Measurements from ENCODE around the gene PPP2R3B.
"Not testable (repeated sequence)": the region's sequence is repeated elsewhere in the genome, so short reads cannot be mapped to it uniquely, and the experiment has no call there.

Gene PPP2R3B

DNA sequence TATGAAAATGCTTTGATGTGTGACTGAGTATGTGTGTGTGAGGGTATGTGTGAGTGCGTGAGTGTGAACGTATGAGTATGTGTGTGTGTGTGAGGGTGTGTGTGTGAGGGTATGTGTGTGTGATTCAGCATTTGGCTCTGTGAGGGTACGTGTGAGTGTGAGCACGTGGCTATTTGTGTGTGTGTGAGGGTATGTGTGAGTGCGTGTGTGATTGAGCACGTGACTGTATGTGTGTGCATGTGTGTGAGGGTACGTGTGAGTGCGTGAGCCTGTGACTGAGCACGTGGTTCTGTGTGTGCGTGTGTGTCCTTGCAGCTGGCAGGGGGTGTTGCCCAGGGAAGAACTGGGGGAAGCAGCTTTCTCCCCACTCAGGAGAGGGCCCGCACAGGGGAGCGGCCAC, 16.1 kb upstream of the PPP2R3B start:
- no peak for DNase-seq

- no peak for DNase-seq
Observed at GRCh38 chrX:400258-400657, 13.6 kb upstream of the PPP2R3B start.

GRCh38 chrX:397575-397974, 10.9 kb upstream of the PPP2R3B start:
- no peak for DNase-seq

GRCh38 chrX:394830-395229, 8.1 kb upstream of the PPP2R3B start:
- DNase-seq: no peak

- DNase-seq: no peak
Observed at GRCh38 chrX:392575-392846, 5.8 kb upstream of the PPP2R3B start.

GRCh38 chrX:391717-392574, 5.2 kb upstream of the PPP2R3B start:
- no peak for DNase-seq

DNA sequence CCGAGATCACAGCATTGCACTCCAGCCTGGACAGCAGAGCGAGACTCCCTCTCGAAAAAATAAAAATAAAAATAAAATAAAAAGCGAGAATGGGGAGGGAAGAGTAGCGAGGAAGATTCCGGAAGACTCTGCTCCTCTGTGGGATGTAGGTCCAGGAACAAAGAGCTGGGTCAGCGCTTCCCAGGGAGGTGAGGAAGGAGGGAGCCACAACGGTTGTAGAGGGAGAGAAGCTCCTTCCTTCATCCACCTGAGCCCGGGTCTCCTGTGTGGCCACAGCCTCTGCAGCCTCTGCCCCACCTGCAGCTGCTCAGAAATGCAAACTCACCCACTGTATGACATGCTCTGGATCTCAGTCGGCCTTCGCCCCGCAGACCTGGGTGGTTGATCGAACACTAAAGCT, 3.8 kb upstream of the PPP2R3B start:
- no peak for DNase-seq

DNA sequence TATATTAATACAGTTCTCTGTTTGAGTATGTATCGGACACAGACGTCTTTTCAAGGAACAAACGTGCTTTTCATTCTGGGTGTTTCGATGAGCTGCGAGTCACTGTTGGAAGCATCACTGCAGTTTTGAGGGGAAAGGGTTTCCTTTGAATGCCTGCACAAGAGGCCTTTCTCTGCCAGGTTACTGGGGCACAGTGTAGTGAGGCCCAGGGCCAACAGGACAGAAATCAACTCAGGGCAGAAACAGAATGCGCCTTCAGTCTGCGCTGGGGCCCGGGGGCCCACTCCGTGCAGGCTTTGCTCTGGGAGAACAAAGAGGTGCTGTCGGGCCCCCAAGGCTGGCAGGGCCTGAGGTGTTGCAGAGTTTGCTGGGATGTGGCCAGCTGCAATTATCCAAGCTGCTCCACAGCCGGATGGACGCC, 2.3 kb upstream of the PPP2R3B start:
- no peak for DNase-seq

DNA sequence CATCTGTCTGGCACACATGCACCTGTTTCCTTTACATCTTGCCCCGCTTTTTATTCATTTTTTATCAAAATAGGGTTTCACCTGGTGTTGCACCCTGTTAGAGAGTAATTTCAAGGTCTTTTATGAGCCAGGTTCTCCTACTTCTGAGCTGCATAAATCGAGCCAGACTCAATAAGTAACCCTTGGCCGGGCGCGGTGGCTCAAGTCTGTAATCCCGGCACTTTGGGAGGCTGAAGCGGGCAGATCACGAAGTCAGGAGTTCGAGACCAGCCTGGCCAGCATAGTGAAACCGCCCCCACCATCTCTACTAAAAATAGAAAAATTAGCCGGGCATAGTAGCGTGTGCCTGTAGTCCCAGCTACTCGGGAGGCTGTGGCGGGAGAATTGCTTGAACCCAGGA, 1.0 kb upstream of the PPP2R3B start:
- DNase-seq: no peak

- no peak for DNase-seq
Observed at GRCh38 chrX:386239-386767, 404 bp downstream of the PPP2R3B start.

GRCh38 chrX:385736-386135, 971 bp downstream of the PPP2R3B start:
- not testable (repeated sequence) for DNase-seq

DNA sequence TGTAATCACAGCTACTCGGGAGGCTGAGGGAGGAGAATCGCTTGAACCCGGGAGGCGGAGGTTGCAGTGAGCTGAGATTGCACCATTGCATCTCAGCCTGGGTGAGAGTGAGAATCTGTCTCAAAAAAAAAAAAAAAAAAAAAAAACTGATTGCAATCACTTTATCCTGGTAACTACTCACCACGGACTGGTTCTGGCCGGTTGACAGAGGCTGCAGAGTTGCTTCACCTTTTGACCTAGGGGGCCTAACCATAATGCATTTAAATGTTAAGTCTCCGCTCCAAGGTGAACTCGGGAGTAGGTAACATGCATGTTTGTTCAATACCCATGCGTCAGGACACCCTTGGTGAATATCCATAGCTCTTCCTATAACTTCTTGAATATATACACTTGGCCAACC, 1.8 kb downstream of the PPP2R3B start:
- no peak for DNase-seq

DNA sequence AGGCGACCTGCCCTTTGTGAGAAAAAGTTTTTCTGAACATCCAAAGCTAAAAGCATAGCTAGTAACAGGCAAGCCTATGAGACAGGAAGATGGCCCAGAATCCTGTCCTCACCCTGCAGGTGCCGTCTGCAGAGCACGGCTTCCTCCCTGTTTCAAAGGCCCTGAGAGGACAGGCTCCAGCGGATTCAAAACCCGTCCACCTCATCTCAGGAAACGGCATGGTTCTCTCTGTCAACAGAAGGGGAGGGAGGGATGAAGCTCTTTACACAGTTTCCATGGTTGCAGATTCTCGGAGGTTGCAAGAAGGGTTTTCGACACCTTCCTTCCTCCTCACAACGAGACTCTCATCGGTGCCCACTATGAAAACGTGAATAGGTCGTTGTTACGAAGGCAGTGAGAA, 8.3 kb downstream of the PPP2R3B start:
- DNase-seq: no peak

DNA sequence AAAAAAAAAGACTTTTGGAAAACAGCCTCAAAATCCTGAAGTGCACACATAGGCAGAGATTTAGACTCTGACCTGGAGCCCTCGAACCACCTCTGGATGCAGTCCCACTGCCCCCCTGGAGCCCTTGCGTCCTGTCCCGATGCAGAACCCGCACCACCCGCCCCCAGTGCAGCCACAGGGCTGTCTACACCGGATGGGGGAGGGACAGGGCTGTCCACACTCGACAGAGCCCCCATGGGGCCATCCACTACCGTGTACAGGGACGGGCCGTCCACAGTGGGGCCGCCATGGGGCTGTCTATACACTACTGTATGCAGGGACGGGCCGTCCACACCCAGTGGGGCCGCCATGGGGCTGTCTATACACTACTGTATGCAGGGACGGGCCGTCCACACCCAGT, 10.5 kb downstream of the PPP2R3B start:
- DNase-seq: not testable (repeated sequence)

- no peak for DNase-seq
Observed at GRCh38 chrX:375181-376036, 11.3 kb downstream of the PPP2R3B start.

- DNase-seq: no peak
Observed at GRCh38 chrX:374596-374995, 12.1 kb downstream of the PPP2R3B start.

DNA sequence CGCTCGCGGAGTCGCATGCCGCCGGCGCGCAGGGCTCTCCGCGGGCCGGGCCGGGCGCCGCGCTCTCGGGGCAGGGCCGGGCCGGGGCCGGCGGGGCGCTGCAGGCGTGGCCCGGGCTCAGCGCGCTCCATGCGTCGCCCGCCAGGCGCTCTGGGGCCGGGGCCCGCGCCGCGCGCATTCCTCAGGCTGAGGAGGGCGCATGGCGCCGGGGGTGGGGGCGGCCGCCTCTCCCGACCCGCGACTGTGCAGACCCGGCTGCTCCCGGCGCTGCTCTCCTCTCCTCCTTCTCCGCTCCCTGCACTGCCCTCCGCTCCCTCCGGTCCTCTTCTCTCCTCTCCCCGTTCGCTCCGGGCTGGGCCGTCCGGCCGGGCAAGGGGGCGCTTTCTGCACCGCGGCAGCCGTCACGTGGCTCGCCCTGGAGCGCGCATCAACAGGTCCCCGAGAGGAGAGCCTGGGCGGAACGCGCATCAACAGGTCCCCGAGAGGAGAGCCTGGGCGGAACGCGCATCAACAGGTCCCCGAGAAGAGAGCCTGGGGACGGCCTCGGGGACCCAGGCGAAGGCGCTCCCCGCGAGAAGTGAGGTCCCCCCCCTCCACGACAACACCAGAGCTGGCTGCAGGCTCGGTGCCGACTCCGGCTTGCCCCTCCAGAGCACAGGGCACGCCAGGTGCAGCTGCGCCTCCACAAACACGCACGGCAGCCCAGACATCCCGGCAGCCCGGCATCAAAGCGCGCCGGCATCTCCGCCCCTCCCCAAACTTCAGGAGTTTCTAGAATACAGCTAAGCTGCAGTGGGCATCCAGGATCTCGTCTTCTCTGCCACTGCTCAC, 12.9 kb downstream of the PPP2R3B start:
- DNase-seq: no peak

DNA sequence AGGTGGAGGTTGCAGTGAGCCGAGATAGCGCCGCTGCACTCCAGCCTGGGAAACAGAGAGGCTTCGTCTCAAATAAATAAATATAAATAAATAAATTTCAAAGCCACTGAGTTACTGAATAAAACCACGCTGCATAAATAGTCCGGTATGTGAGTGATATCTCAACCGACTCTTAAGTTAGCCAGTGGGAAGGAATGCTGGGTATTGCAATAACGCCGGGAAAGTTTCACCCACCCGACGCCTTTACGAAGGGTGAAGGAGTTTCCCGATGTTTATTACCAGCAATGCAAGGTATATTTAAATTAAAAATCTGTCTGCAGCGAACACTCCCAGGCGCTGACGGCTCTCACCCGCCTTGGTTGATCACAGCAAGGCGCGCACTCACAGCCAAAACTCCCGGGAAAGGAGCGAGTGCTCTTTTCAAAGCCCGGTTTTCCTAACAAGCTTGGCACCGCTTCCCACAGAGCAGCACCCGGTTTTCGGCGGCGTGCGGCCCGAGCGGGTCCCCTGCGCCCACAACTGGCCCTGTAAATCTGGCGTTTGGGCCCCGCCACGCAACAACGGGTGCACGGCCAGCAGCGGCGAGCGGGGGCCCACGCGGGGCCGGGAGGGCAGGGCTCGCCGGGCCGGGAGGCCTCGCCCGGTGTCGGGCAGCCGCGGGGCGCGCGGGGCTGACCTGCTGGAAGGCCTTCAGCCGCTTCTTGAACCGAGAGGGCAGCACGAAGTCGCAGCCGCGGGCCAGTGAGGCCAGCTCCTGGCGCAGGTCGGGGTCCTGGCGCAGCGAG, 13.7 kb downstream of the PPP2R3B start:
- no peak for DNase-seq

GRCh38 chrX:371907-372306, 14.8 kb downstream of the PPP2R3B start:
- no peak for DNase-seq

DNA sequence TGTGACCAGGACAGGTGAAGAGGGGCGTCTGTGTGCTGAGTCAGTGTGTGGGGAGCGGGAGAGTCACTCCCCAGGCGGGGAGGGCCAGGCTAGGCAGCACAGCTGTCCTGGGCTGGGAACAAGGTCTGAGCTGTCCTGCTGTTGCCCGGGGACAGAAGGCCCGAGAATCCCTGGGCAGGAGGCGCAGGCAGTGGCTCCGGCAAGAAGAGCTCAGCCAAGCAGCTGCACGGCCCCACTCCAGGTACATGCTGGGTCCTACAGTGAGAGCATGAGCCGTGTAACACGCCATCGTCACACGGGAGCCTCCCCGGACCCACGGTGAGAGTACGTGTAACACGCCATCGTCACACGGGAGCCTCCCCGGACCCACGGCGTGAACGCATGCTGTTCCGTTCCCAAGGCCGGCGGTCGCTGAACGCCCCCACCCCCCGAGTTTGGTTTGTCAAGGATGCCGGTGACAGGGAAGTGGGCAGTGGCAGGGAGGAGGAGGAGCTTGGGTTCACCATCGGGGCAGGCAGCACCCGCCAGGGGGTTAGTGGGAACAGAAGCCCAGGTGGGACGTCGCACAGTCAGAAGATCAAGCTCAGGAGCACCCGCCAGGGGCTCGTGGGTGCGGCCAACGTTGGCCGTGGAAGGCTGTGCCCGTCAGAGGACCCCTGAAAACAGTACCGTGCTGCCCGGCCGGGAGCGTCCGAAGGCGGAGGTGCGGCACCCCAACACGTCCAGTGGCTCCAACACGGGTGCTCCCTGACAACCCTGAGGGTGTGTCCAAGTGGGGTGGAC, 15.6 kb downstream of the PPP2R3B start:
- DNase-seq: no peak

- DNase-seq: no peak
Observed at GRCh38 chrX:370244-370962, 16.3 kb downstream of the PPP2R3B start.

Data from NCI-H69 (cell line).